Activated CD8-positive, alpha-beta T cell treated with anti-CD3 and anti-CD28 coated beads for 36 hours (primary cell): Measurements from ENCODE around the gene TRPM3. TPM values are rescaled to one million over a fixed set of nuclear protein-coding genes. Genes with fewer than 3 reads are reported as not detected.

Experiments
- ATAC-seq: fragments of 200-7000 bp; cut with Tn5 transposase; one replicate; pipeline ENCODE4 v1.10.0; 2021; ENCODE audit warnings: mild to moderate bottlenecking, moderate library complexity
- CTCF ChIA-PET: fragments of 350-600 bp; sonication (Branson Sonifier 250); formaldehyde crosslinking; loops from one replicate; lab custom pipeline; 2021; ENCODE audit warnings: antibody characterized with exemption; lab: Charles Lee
- POLR2A ChIA-PET: fragments of 350-600 bp; sonication (Branson Sonifier 250); formaldehyde crosslinking; loops from one replicate; lab custom pipeline; 2021; ENCODE audit warnings: antibody characterized with exemption; lab: Charles Lee
- DNase-seq: peaks from one replicate; pipeline ENCODE4 v3.0.0-alpha.2; 2020
- H3K27ac Mint-ChIP-seq: one replicate; pipeline ENCODE4 v1.8.0; 2021; ENCODE audit warnings: mild to moderate bottlenecking, mixed read lengths
- H3K27me3 Mint-ChIP-seq: one replicate; pipeline ENCODE4 v1.8.0; 2021; ENCODE audit warnings: mixed read lengths
- H3K36me3 Mint-ChIP-seq: one replicate; pipeline ENCODE4 v1.8.0; 2021; ENCODE audit warnings: low read depth, mixed read lengths
- H3K4me1 Mint-ChIP-seq: one replicate; pipeline ENCODE4 v1.8.0; 2021; ENCODE audit warnings: low read depth, mixed read lengths
- H3K4me3 Mint-ChIP-seq: one replicate; pipeline ENCODE4 v1.8.0; 2021; ENCODE audit warnings: mild to moderate bottlenecking, moderate library complexity, mixed read lengths
- H3K9me3 Mint-ChIP-seq: one replicate; pipeline ENCODE4 v1.8.0; 2021; ENCODE audit warnings: mixed read lengths
- CTCF ChIP-seq: fragments of 200-600 bp; IDR thresholded peaks from one replicate; pipeline ENCODE4 v1.8.0; 2022; ENCODE audit warnings: antibody characterized with exemption, mild to moderate bottlenecking
- intact Hi-C: fragments of 100-400 bp; cut with micrococcal nuclease; formaldehyde crosslinking; loops from one replicate; pipeline ENCODE4 v1.10.0; 2022
- total RNA-seq, 2 experiments: library from RNA; stranded (reverse); gene quantifications; one replicate each; pipeline ENCODE4 v1.2.3, GENCODE V29; 2021

TRPM3 gene
- total RNA-seq, 2 experiments from 2014 or later: not detected

- ChIA-PET POLR2A (no interaction called here), CTCF (no interaction called here)
- Mint-ChIP-seq H3K9me3 (no peaks in the 10 kb centered on the region), H3K27ac (no peak overlapping the region), H3K4me3 (no peak overlapping the region), H3K36me3 (no peaks in the 10 kb centered on the region), H3K4me1 (no peaks in the 10 kb centered on the region), H3K27me3 (no peaks in the 10 kb centered on the region)
- no peak for TF ChIP-seq CTCF
- intact Hi-C loops: no loop called here
- ATAC-seq: no peak
- no peak for DNase-seq
These were observed 209.6 kb downstream of the TRPM3 start for GRCh38 chr9:70911791-70912190.

GRCh38 chr9:70910598-70910997 is 210.8 kb downstream of the TRPM3 start:
- Mint-ChIP-seq H3K4me1 (no peaks in the 10 kb centered on the region), H3K27me3 (no peaks in the 10 kb centered on the region), H3K27ac (no peak overlapping the region), H3K4me3 (no peak overlapping the region), H3K9me3 (no peaks in the 10 kb centered on the region), H3K36me3 (no peaks in the 10 kb centered on the region)
- CTCF ChIA-PET: no interaction called here
- POLR2A ChIA-PET: no interaction called here
- TF ChIP-seq CTCF: no peak
- DNase-seq (no peak), ATAC-seq (no peak)
- intact Hi-C loops: no loop called here

GRCh38 chr9:70902692-70903131 is 218.7 kb downstream of the TRPM3 start:
- CTCF ChIA-PET: no interaction called here
- ATAC-seq: no peak

GRCh38 chr9:70902171-70902570 is 219.2 kb downstream of the TRPM3 start:
- intact Hi-C loops: no loop called here
- Mint-ChIP-seq H3K27me3 (peaks cover 2% of the 10 kb centered on the region), H3K4me1 (no peaks in the 10 kb centered on the region), H3K4me3 (no peak overlapping the region), H3K27ac (no peak overlapping the region), H3K9me3 (no peaks in the 10 kb centered on the region), H3K36me3 (no peaks in the 10 kb centered on the region)
- POLR2A ChIA-PET: no interaction called here
- DNase-seq (no peak), ATAC-seq (no peak)
- CTCF ChIA-PET: no interaction called here
- TF ChIP-seq CTCF: no peak

More at GRCh38 chr9:70902692-70903131, 218.7 kb downstream of the TRPM3 start:
- H3K9me3 Mint-ChIP-seq: no peaks in the 10 kb centered on the region
- POLR2A ChIA-PET: no interaction called here
- H3K27ac Mint-ChIP-seq: no peak overlapping the region
- H3K36me3 Mint-ChIP-seq: no peaks in the 10 kb centered on the region
- no peak for DNase-seq
- H3K27me3 Mint-ChIP-seq: peaks cover 2% of the 10 kb centered on the region
- intact Hi-C loops: no loop called here
- no peak for TF ChIP-seq CTCF
- no peaks in the 10 kb centered on the region for H3K4me1 Mint-ChIP-seq
- H3K4me3 Mint-ChIP-seq: no peak overlapping the region

- no peaks in the 10 kb centered on the region for H3K9me3 Mint-ChIP-seq
- no peak for TF ChIP-seq CTCF
- intact Hi-C loops: no loop called here
- no peak overlapping the region for H3K27ac Mint-ChIP-seq
- H3K4me1 Mint-ChIP-seq: no peaks in the 10 kb centered on the region
- no peak for ATAC-seq
- peaks cover 2% of the 10 kb centered on the region for H3K27me3 Mint-ChIP-seq
- H3K4me3 Mint-ChIP-seq: no peak overlapping the region
- ChIA-PET CTCF (no interaction called here), POLR2A (no interaction called here)
- no peak for DNase-seq
- no peaks in the 10 kb centered on the region for H3K36me3 Mint-ChIP-seq
These were observed 219.7 kb downstream of the TRPM3 start for GRCh38 chr9:70901746-70902145.
